Measurements from ENCODE around the gene SLC2A13. TPM values are rescaled to one million over a fixed set of nuclear protein-coding genes. Genes with fewer than 3 reads are reported as not detected.

SLC2A13 gene
- total and polyA plus RNA-seq, 2 experiments from 2014 or later: 10.4 to 13.8 TPM

GRCh38 chr12:39946361-39947280, 159.3 kb downstream of the SLC2A13 start:
- no peaks in the 10 kb centered on the region for H3K36me3 ChIP-seq
- H3K4me3 ChIP-seq: no peak overlapping the region
- no peaks in the 10 kb centered on the region for H3K4me1 ChIP-seq (ENCODE audit: low read depth)
- TF ChIP-seq CTCF (IDR thresholded peaks at IDR 0.05; ENCODE audit: low read depth, low read length): no peak
- no peak overlapping the region for H3K27ac ChIP-seq
- no peaks in the 10 kb centered on the region for H3K27me3 ChIP-seq
- no peak for DNase-seq (ENCODE audit: low read depth in 1 of 2, low spot score in 1 of 2)
- no peaks in the 10 kb centered on the region for H3K9me3 ChIP-seq (ENCODE audit: low read depth)

- Histone ChIP-seq H3K27ac (no peak overlapping the region), H3K9me3 (ENCODE audit: low read depth) (no peaks in the 10 kb centered on the region), H3K4me1 (ENCODE audit: low read depth) (no peaks in the 10 kb centered on the region), H3K4me3 (no peak overlapping the region), H3K27me3 (no peaks in the 10 kb centered on the region), H3K36me3 (no peaks in the 10 kb centered on the region)
- DNase-seq (ENCODE audit: low read depth in 1 of 2, low spot score in 1 of 2): no peak
- TF ChIP-seq CTCF (IDR thresholded peaks at IDR 0.05; ENCODE audit: low read depth, low read length): no peak
Measured at GRCh38 chr12:39937119-39937518, 168.8 kb downstream of the SLC2A13 start.

- H3K27me3 ChIP-seq: no peaks in the 10 kb centered on the region
- no peaks in the 10 kb centered on the region for H3K36me3 ChIP-seq
- TF ChIP-seq CTCF (IDR thresholded peaks at IDR 0.05; ENCODE audit: low read depth, low read length): no peak
- H3K4me1 ChIP-seq (ENCODE audit: low read depth): no peaks in the 10 kb centered on the region
- H3K9me3 ChIP-seq (ENCODE audit: low read depth): no peaks in the 10 kb centered on the region
- H3K4me3 ChIP-seq: no peak overlapping the region
- no peak for DNase-seq (ENCODE audit: low read depth in 1 of 2, low spot score in 1 of 2)
- H3K27ac ChIP-seq: no peak overlapping the region
Measured at GRCh38 chr12:39935839-39936238, 170.0 kb downstream of the SLC2A13 start.

- Histone ChIP-seq H3K27ac (no peak overlapping the region), H3K4me1 (ENCODE audit: low read depth) (no peaks in the 10 kb centered on the region), H3K9me3 (ENCODE audit: low read depth) (no peaks in the 10 kb centered on the region), H3K27me3 (no peaks in the 10 kb centered on the region), H3K36me3 (no peaks in the 10 kb centered on the region), H3K4me3 (no peak overlapping the region)
- TF ChIP-seq CTCF (IDR thresholded peaks at IDR 0.05; ENCODE audit: low read depth, low read length): no peak
- DNase-seq (ENCODE audit: low read depth in 1 of 2, low spot score in 1 of 2): peak in 1 of 2 donors; percentile 67
Measured at GRCh38 chr12:39935275-39935674, 170.6 kb downstream of the SLC2A13 start.

- DNase-seq (ENCODE audit: low read depth in 1 of 2, low spot score in 1 of 2): peak in 1 of 2 donors; percentile 73
- H3K4me1 ChIP-seq (ENCODE audit: low read depth): no peaks in the 10 kb centered on the region
- H3K9me3 ChIP-seq (ENCODE audit: low read depth): no peaks in the 10 kb centered on the region
- no peaks in the 10 kb centered on the region for H3K27me3 ChIP-seq
- TF ChIP-seq CTCF (IDR thresholded peaks at IDR 0.05; ENCODE audit: low read depth, low read length): no peak
- H3K36me3 ChIP-seq: no peaks in the 10 kb centered on the region
- H3K4me3 ChIP-seq: no peak overlapping the region
- no peak overlapping the region for H3K27ac ChIP-seq
Measured at GRCh38 chr12:39931857-39932256, 174.0 kb downstream of the SLC2A13 start.
